PC-9 (cell line): ENCODE data around the gene CCDC33. TPM values are rescaled to one million over a fixed set of nuclear protein-coding genes. Genes with fewer than 3 reads are reported as not detected.

ENCODE experiments used
- BruUV-seq: library from RNA; stranded (reverse); fragments of 400-500 nt; replicated peaks from 2 replicates; lab custom pipeline; 2021; lab: Mats Ljungman, UMichigan
- CTCF ChIA-PET: fragments of 300-600 bp; sonication (Branson Sonifier 250); formaldehyde crosslinking; loops from one replicate; lab custom pipeline; 2022; ENCODE audit warnings: antibody characterized with exemption; lab: Charles Lee
- POLR2A ChIA-PET: fragments of 300-600 bp; sonication (Branson Sonifier 250); formaldehyde crosslinking; loops from one replicate; lab custom pipeline; 2022; ENCODE audit warnings: antibody characterized with exemption; ENCODE audit not compliant: unreplicated experiment; lab: Charles Lee
- DNase-seq, 2 experiments: peaks; one replicate each; pipeline versions ENCODE4 v3.0.0 to v3.0.0-alpha.2; 2015 to 2022; ENCODE audit warnings: mixed read lengths in 1 of 2
- H2AFZ ChIP-seq: fragments of 200-600 bp; sonication (generic); 2 replicates; pipeline ENCODE4 v1.8.1; 2017; ENCODE audit warnings: antibody characterized with exemption
- H3F3A ChIP-seq: fragments of 200-600 bp; sonication (generic); 2 replicates; pipeline ENCODE4 v1.8.1; 2017; ENCODE audit warnings: antibody characterized with exemption, mild to moderate bottlenecking, low read depth; ENCODE audit not compliant: insufficient read depth
- H3K27ac ChIP-seq: fragments of 200-600 bp; sonication (generic); 2 replicates; pipeline ENCODE4 v1.6.1; 2016; ENCODE audit warnings: mixed run types
- H3K27me3 ChIP-seq: fragments of 200-600 bp; sonication (generic); 2 replicates; pipeline ENCODE4 v1.6.1; 2016; ENCODE audit warnings: low read depth, mixed run types; ENCODE audit not compliant: insufficient read depth
- H3K36me3 ChIP-seq: fragments of 200-600 bp; sonication (generic); 2 replicates; pipeline ENCODE4 v1.6.1; 2016; ENCODE audit warnings: low read depth, mixed run types
- H3K4me1 ChIP-seq: fragments of 200-600 bp; sonication (generic); replicated peaks from 2 replicates; pipeline ENCODE4 v1.6.1; 2016; ENCODE audit warnings: mixed run types; ENCODE audit not compliant: insufficient read depth
- H3K4me2 ChIP-seq: fragments of 200-600 bp; sonication (generic); 2 replicates; pipeline ENCODE4 v1.6.1; 2017; ENCODE audit warnings: mixed run types
- H3K4me3 ChIP-seq: fragments of 200-600 bp; sonication (generic); 2 replicates; pipeline ENCODE4 v1.6.1; 2016; ENCODE audit warnings: mixed run types
- H3K79me2 ChIP-seq: fragments of 200-600 bp; sonication (generic); 2 replicates; pipeline ENCODE4 v1.6.1; 2017; ENCODE audit warnings: low read depth, mixed run types
- H3K9me2 ChIP-seq: fragments of 200-600 bp; sonication (generic); 2 replicates; pipeline ENCODE4 v1.8.1; 2017; ENCODE audit warnings: mild to moderate bottlenecking; ENCODE audit not compliant: insufficient read depth
- H3K9me3 ChIP-seq: fragments of 200-600 bp; sonication (generic); 2 replicates; pipeline ENCODE4 v1.8.1; 2016; ENCODE audit warnings: low read depth; ENCODE audit not compliant: insufficient read depth
- H4K20me1 ChIP-seq: fragments of 200-600 bp; sonication (generic); 2 replicates; pipeline ENCODE4 v1.8.1; 2017; ENCODE audit not compliant: insufficient read depth
- EZH2 ChIP-seq: fragments of 200-600 bp; sonication (generic); IDR thresholded peaks from 2 replicates; pipeline ENCODE4 v1.8.0; 2017; ENCODE audit warnings: antibody characterized with exemption, low read depth
- intact Hi-C: fragments of 100-400 bp; cut with micrococcal nuclease; formaldehyde crosslinking; loops from one replicate; pipeline ENCODE4 v1.10.0; 2022; ENCODE audit not compliant: unreplicated experiment
- total RNA-seq: library from RNA; stranded (reverse); gene quantifications from 2 replicates; pipeline ENCODE4 v1.2.3, GENCODE V29; 2021
- TF ChIP-seq, protein P1 (sequence below): fragments of 200-600 bp; sonication (generic); conservative IDR thresholded peaks from 2 replicates; pipeline ENCODE4 v1.6.1; 2017; ENCODE audit warnings: mixed run types, antibody characterized with exemption, mild to moderate bottlenecking, moderate library complexity

The CCDC33 gene
- total RNA-seq, 1 experiment from 2014 or later, result 7.5 TPM

DNA sequence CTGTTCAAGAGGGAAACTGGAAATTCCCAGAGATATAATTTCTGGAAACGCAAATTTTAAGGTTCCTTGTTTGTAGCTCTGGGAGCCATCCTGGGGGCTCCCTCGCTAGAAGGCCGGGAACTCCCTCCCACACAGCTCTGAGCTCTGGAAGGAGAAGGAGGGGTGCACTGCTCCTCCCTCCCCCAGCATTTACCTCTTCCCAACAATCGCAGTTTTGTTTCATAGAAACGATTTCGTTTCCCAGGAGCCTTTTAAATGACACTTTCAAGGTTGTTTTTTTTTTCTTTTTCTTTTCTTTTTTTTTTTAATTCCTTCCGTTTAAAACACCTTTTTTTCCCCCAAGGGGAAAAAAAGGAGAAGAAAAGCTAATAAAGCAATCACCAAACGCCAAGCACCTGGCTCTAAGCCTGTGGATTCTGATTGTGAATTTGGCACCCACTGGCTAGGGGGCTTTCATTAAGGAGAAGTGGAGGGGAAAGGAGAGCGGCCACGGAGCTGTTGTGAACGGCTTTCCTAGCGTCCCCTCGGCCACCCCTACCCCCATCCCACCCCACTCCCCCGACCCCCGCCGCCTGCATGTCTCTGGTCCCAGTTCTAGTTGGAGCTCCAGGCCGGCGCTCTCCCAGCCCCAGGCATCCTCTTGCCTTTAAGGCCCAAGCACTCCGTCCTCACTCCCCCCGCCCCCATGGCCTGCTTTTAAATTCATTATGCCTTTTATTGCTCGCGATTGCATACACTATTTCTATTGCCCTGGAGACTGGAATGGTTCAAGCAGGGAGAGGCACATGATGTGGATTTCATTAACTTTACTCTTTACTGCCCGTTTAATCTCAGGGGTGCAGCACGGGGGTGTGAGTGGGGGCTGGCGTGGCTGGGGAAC, 13.6 kb upstream of the CCDC33 start:
- H3K4me2 ChIP-seq, result no peak overlapping the region
- ChIA-PET CTCF (interaction anchor here (0.6 kb wide), 1 partner anchor 40 kb away, joined by 4 read pairs; no protein-coding TSS in a partner anchor), POLR2A (interaction anchor here (0.7 kb wide), 1 partner anchor 27 kb away, joined by 5 read pairs; no protein-coding TSS in a partner anchor)
- TF ChIP-seq, protein P1, sequence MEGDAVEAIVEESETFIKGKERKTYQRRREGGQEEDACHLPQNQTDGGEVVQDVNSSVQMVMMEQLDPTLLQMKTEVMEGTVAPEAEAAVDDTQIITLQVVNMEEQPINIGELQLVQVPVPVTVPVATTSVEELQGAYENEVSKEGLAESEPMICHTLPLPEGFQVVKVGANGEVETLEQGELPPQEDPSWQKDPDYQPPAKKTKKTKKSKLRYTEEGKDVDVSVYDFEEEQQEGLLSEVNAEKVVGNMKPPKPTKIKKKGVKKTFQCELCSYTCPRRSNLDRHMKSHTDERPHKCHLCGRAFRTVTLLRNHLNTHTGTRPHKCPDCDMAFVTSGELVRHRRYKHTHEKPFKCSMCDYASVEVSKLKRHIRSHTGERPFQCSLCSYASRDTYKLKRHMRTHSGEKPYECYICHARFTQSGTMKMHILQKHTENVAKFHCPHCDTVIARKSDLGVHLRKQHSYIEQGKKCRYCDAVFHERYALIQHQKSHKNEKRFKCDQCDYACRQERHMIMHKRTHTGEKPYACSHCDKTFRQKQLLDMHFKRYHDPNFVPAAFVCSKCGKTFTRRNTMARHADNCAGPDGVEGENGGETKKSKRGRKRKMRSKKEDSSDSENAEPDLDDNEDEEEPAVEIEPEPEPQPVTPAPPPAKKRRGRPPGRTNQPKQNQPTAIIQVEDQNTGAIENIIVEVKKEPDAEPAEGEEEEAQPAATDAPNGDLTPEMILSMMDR, result no peak
- no peak for TF ChIP-seq EZH2
- H3K27ac ChIP-seq, result no peak overlapping the region
- no peaks in the 10 kb centered on the region for H3K27me3 ChIP-seq
- intact Hi-C loops, result no loop called here
- H3K9me2 ChIP-seq, result no peaks in the 10 kb centered on the region
- H3K79me2 ChIP-seq, result no peaks in the 10 kb centered on the region
- H3K9me3 ChIP-seq, result no peaks in the 10 kb centered on the region
- H4K20me1 ChIP-seq, result no peaks in the 10 kb centered on the region
- H3K4me3 ChIP-seq, result no peak overlapping the region
- BruUV-seq, result no TSS peak
- peaks cover 18% of the 10 kb centered on the region for H3K4me1 ChIP-seq
- no peak for DNase-seq
- H3K36me3 ChIP-seq, result no peaks in the 10 kb centered on the region
- H2AFZ ChIP-seq, result no peak overlapping the region
- H3F3A ChIP-seq, result peaks cover 9% of the 10 kb centered on the region; the same call in 1 of the 2 replicates

DNA sequence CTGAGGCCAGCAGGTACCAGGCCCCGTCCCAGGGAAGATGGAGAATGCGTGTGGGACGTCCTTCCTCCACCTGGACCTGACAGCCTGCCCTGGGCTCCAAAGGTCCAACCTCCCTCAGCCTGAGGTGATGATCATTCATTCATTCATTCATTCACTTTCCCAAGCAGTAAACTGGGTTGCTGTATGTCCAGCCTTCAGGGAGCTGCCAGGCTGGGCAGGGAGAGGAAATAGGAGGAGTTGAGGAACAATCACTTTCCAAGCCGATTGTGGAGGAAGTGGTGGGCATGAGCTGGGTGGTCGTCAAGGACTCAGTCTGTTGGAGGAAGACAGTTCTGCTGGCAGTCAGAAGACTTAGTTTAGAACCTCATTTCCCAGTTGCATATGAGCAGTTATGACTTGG, 10.2 kb upstream of the CCDC33 start:
- Histone ChIP-seq H3K9me2 (no peaks in the 10 kb centered on the region), H3K36me3 (no peaks in the 10 kb centered on the region), H3F3A (no peaks in the 10 kb centered on the region; the same call in 1 of the 2 replicates), H3K9me3 (no peaks in the 10 kb centered on the region), H3K79me2 (no peaks in the 10 kb centered on the region), H4K20me1 (no peaks in the 10 kb centered on the region), H3K4me1 (0 out of 2 replicates have a peak, but pooled peaks cover 7% of the 10 kb centered on the region), H3K27ac (no peak overlapping the region), H2AFZ (no peak overlapping the region), H3K4me2 (no peak overlapping the region), H3K4me3 (no peak overlapping the region), H3K27me3 (no peaks in the 10 kb centered on the region)
- ChIA-PET POLR2A (no interaction called here), CTCF (no interaction called here)
- intact Hi-C loops, result no loop called here
- DNase-seq, result no peak
- TF ChIP-seq, protein P1, result no peak
- TF ChIP-seq EZH2, result no peak
- no TSS peak for BruUV-seq

DNA sequence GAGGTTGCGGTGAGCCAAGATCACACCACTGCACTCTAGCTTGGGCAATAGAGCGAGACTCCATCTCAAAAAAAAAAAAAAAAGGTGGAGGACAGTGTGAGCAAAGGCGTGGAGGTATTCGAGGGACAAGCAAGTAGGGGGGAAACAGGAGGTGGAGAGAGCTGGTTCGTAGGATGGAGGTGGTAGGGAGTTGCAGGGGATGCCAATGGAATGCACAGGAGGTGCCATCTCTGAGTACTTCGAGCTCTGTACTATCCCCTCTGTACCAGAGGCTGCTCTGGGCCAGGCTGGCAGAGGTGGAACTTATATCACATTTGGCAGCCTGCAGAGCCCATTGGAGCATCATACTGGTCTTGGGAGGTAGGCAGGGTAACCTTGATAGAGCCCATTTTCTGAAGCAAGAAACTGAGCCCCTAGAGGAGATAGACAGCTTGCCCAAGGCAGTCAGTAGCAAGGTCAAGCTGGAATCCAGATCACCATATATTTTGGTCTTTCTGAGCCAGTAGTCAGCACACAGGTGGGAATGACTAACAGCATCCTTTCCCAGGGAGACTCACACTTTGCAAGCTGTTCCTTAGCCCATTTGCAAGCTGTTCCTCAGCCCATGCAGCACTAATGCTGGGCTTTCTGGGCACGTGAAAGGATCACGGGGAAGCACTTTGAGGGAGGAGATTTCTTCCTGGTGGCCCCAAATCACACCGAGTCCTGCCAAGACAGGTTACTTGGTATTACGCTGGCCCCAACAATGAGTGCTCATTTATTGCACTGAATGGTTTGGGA, 9.2 kb upstream of the CCDC33 start:
- TF ChIP-seq, protein P1, result no peak
- no peak for TF ChIP-seq EZH2
- Histone ChIP-seq H2AFZ (no peak overlapping the region), H4K20me1 (no peaks in the 10 kb centered on the region), H3K4me1 (0 out of 2 replicates have a peak, but pooled peaks cover 7% of the 10 kb centered on the region), H3K79me2 (no peaks in the 10 kb centered on the region), H3K36me3 (no peaks in the 10 kb centered on the region), H3K9me2 (no peaks in the 10 kb centered on the region), H3F3A (no peaks in the 10 kb centered on the region; the same call in 1 of the 2 replicates), H3K27ac (no peak overlapping the region), H3K27me3 (no peaks in the 10 kb centered on the region), H3K4me3 (no peak overlapping the region), H3K4me2 (no peak overlapping the region), H3K9me3 (no peaks in the 10 kb centered on the region)
- CTCF ChIA-PET, result no interaction called here
- intact Hi-C loops, result no loop called here
- BruUV-seq, result no TSS peak
- POLR2A ChIA-PET, result no interaction called here
- no peak for DNase-seq
